OCI-LY3 (cell line): ENCODE results near the gene CFAP298.

Experiments
- CTCF ChIP-seq: fragments of 200-600, 300-600 bp; sonication (generic); IDR thresholded peaks from 2 replicates; pipeline ENCODE4 v1.5.1; 2014; ENCODE audit warnings: antibody characterized with exemption, low read length, low read depth
- EZH2phosphoT487 ChIP-seq: fragments of 200-600 bp; shearing (Covaris generic); IDR thresholded peaks from 2 replicates; pipeline ENCODE4 v1.6.1; 2018; ENCODE audit warnings: antibody characterized with exemption, mixed run types, low read depth

GRCh38 chr21:32576011-32576410, 36.2 kb downstream of the CFAP298 start:
- TF ChIP-seq CTCF, result no peak
- no peak for TF ChIP-seq EZH2phosphoT487
